K562 (cell line): ENCODE results near the gene PRICKLE3. TPM values are rescaled to one million over a fixed set of nuclear protein-coding genes. Genes with fewer than 3 reads are reported as not detected.

Source experiments
- BCL6 ChIP-seq: fragments of 250-450 bp; sonication (Bioruptor Pico); IDR thresholded peaks from 2 replicates; pipeline ENCODE4 v1.4.0; 2020
- KAT2B ChIP-seq: IDR thresholded peaks from one replicate; pipeline ENCODE4 v1.6.1; 2012; ENCODE audit warnings: low read depth, mild to moderate bottlenecking, control low read depth, inconsistent platforms, low read length, moderate library complexity
- MGA ChIP-seq: fragments of 450-650 bp; IDR thresholded peaks from 2 replicates; pipeline ENCODE4 v1.6.1; 2016; ENCODE audit warnings: mild to moderate bottlenecking, moderate library complexity
- SP1 ChIP-seq: sonication (generic); formaldehyde crosslinking; IDR thresholded peaks from 2 replicates; pipeline ENCODE4 v1.8.1; 2022; ENCODE audit warnings: mild to moderate bottlenecking, missing genetic modification reagents
- TBL1XR1 ChIP-seq, 2 experiments: IDR thresholded peaks; 2 replicates each; pipeline ENCODE4 v1.6.1; 2012; ENCODE audit warnings: improper control_type of control experiment in 2 of 2, low read length in 2 of 2, mild to moderate bottlenecking in 1 of 2
- ZBTB33 ChIP-seq: sonication (generic); formaldehyde crosslinking; IDR thresholded peaks from 2 replicates; pipeline ENCODE4 v1.8.1; 2023; ENCODE audit warnings: mild to moderate bottlenecking, missing genetic modification reagents
- ZNF766 ChIP-seq: fragments of 200-800 bp; sonication (Bioruptor generic); conservative IDR thresholded peaks from 2 replicates; pipeline ENCODE4 v1.6.1; 2016; ENCODE audit warnings: missing genetic modification characterization, missing compliant biosample characterization
- polyA plus RNA-seq, 8 experiments: library from polyadenylated mRNA; depleted of rRNA in 4 of 8; stranded (reverse) in 5 of 8; unstranded in 3 of 8; fragments of >200 nt; fragmentation: Nextera tagmentation in 2 of 8; fragmentation: Illumina TruSeq in 1 of 8; extraction: Ambion mirVana in 2 of 8; extraction: Trizol in 1 of 8; gene quantifications; 2 replicates each; pipeline versions ENCODE4 v1.2.1 to v1.2.3, GENCODE V29; 2011 to 2014; ENCODE audit warnings: inconsistent platforms in 1 of 8, missing spikeins in 1 of 8
- total RNA-seq, 7 experiments: library from RNA; depleted of rRNA in 6 of 7; stranded (reverse); fragments of >200 nt in 6 of 7; fragmentation: Illumina TruSeq in 2 of 7; extraction: Trizol in 2 of 7; gene quantifications; 2 replicates each; pipeline versions ENCODE4 v1.2.1 to v1.2.3, GENCODE V29; 2011 to 2021; ENCODE audit warnings: low replicate concordance in 1 of 7
- TF ChIP-seq, protein P1 (sequence below): fragments of 250-450 bp; sonication (Bioruptor Pico); IDR thresholded peaks from 2 replicates; pipeline ENCODE4 v1.4.0; 2020; ENCODE audit warnings: mild to moderate bottlenecking
- TF ChIP-seq, protein P2 (sequence below): sonication (generic); formaldehyde crosslinking; IDR thresholded peaks from 2 replicates; pipeline ENCODE4 v1.8.1; 2023; ENCODE audit warnings: mild to moderate bottlenecking, missing genetic modification reagents, moderate library complexity

The PRICKLE3 gene
- total and polyA plus RNA-seq, 9 of the 15 experiments (the other 6 are each of a cell fraction or from before 2014, with no cell fraction given): 1.1 to 44.3 (median 14.0) TPM

GRCh38 chrX:49199906-49200771 lies 14.0 kb upstream of the PRICKLE3 start, which contains the start of gene SYP (continued):
- TF ChIP-seq ZNF766 (CRISPR knock-in tag) (peak; percentile 68; the same call in 1 of the 2 replicates), SP1 (CRISPR knock-in tag) (peak; percentile 88), KAT2B (no peak), ZBTB33 (peak; percentile 72), BCL6 (CRISPR knock-in tag) (peak; percentile 45; the same call in 1 of the 2 replicates), TBL1XR1 (IDR thresholded peaks at IDR 0.05; ENCODE audit: low read length in 2 of 2) (0 out of 4 replicates have a peak, but pooled peaks of 1 of the 2 experiments have one; percentile 15), MGA (peak; percentile 81)
- TF ChIP-seq, protein P1, sequence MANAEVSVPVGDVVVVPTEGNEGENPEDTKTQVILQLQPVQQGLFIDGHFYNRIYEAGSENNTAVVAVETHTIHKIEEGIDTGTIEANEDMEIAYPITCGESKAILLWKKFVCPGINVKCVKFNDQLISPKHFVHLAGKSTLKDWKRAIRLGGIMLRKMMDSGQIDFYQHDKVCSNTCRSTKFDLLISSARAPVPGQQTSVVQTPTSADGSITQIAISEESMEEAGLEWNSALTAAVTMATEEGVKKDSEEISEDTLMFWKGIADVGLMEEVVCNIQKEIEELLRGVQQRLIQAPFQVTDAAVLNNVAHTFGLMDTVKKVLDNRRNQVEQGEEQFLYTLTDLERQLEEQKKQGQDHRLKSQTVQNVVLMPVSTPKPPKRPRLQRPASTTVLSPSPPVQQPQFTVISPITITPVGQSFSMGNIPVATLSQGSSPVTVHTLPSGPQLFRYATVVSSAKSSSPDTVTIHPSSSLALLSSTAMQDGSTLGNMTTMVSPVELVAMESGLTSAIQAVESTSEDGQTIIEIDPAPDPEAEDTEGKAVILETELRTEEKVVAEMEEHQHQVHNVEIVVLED (CRISPR knock-in tag): peak; percentile 94
- TF ChIP-seq, protein P2, sequence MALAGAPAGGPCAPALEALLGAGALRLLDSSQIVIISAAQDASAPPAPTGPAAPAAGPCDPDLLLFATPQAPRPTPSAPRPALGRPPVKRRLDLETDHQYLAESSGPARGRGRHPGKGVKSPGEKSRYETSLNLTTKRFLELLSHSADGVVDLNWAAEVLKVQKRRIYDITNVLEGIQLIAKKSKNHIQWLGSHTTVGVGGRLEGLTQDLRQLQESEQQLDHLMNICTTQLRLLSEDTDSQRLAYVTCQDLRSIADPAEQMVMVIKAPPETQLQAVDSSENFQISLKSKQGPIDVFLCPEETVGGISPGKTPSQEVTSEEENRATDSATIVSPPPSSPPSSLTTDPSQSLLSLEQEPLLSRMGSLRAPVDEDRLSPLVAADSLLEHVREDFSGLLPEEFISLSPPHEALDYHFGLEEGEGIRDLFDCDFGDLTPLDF: peak; percentile 90
